ENCODE data around the gene COPS3.

DNA sequence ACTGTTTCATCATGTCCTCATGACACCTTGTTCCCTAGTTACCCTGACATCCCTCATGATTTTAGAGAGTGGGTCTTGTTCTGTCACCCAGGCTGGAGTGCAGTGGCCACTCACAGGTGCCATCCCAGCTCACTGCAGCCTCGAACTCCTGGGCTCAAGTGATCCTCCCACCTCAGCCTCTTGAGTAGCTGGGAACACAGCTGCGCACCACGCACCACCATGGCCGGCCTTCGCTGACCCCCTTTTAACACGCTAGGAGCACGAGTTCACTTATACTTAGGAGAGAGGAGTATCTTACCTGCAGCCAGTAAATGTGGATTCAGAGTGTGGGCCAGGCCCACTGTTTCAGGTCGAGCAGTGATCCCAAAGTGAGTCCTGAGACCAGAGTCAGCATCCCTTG, 43.6 kb upstream of the COPS3 start:
- no peak for TF ChIP-seq POLR2AphosphoS5 (IDR thresholded peaks at IDR 0.05; ENCODE audit: borderline replicate concordance, low read depth, low read length)
- TF ChIP-seq EZH2 (IDR thresholded peaks at IDR 0.05): no peak

Measured in SK-N-MC (cell line).